ENCODE results near the gene FBXO42.

GRCh38 chr1:16369821-16370220 lies 17.5 kb upstream of the FBXO42 start:
- TF ChIP-seq FOS (IDR thresholded peaks at IDR 0.05; ENCODE audit: low read depth, low read length), result no peak
- TF ChIP-seq, protein P1, sequence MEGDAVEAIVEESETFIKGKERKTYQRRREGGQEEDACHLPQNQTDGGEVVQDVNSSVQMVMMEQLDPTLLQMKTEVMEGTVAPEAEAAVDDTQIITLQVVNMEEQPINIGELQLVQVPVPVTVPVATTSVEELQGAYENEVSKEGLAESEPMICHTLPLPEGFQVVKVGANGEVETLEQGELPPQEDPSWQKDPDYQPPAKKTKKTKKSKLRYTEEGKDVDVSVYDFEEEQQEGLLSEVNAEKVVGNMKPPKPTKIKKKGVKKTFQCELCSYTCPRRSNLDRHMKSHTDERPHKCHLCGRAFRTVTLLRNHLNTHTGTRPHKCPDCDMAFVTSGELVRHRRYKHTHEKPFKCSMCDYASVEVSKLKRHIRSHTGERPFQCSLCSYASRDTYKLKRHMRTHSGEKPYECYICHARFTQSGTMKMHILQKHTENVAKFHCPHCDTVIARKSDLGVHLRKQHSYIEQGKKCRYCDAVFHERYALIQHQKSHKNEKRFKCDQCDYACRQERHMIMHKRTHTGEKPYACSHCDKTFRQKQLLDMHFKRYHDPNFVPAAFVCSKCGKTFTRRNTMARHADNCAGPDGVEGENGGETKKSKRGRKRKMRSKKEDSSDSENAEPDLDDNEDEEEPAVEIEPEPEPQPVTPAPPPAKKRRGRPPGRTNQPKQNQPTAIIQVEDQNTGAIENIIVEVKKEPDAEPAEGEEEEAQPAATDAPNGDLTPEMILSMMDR (conservative IDR thresholded peaks at IDR 0.05; ENCODE audit: low read depth, low read length), result no peak
- TF ChIP-seq POLR2A (IDR thresholded peaks at IDR 0.05; ENCODE audit: low read depth, low read length), result no peak
- no peak for TF ChIP-seq USF2 (IDR thresholded peaks at IDR 0.05; ENCODE audit: low read depth, low read length)
- TF ChIP-seq RFX5 (IDR thresholded peaks at IDR 0.05; ENCODE audit: low read depth, low read length), result no peak
- TF ChIP-seq CHD1 (IDR thresholded peaks at IDR 0.05; ENCODE audit: low read depth, low read length), result no peak
- TF ChIP-seq MAFK (IDR thresholded peaks at IDR 0.05; ENCODE audit: low read depth, low read length), result no peak
- TF ChIP-seq RCOR1 (IDR thresholded peaks at IDR 0.05; ENCODE audit: insufficient replicate concordance, low read length), result no peak
- TF ChIP-seq MXI1 (IDR thresholded peaks at IDR 0.05; ENCODE audit: borderline replicate concordance, low read depth, low read length), result no peak
- no peak for TF ChIP-seq BHLHE40 (IDR thresholded peaks at IDR 0.05; ENCODE audit: low read depth, low read length)
- no peak for TF ChIP-seq RAD21 (IDR thresholded peaks at IDR 0.05; ENCODE audit: low read length)
- TF ChIP-seq MAZ (IDR thresholded peaks at IDR 0.05; ENCODE audit: borderline replicate concordance, low read depth, low read length), result no peak
- TF ChIP-seq CEBPB (IDR thresholded peaks at IDR 0.05; ENCODE audit: low read depth, low read length), result no peak
- no peak for TF ChIP-seq SMC3 (IDR thresholded peaks at IDR 0.05; ENCODE audit: low read depth, low read length)

Measured in IMR-90 (cell line).